Measurements from ENCODE around the gene DDIT3.

DNA sequence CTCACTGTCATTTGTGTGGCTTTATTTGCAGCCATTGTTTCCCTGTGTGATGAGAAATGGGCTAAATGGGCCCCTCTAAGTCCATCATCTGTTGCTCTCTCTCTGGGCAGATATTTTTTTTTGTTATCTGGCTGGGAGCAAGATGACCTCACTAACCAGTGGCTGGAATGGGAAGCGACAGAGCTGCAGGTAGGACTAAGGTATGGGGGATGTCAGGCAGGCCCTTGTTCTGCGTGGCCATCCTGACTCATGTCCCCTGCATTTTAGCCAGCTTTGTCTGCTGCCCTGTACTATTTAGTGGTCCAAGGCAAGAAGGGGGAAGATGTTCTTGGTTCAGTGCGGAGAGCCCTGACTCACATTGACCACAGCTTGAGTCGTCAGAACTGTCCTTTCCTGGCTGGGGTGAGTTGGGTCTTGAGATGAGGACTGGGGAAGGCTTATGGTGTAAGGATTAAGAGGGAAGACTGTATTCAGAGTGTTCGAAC lies 31.1 kb downstream of the DDIT3 start:
- TF ChIP-seq EZH2 (IDR thresholded peaks at IDR 0.05; ENCODE audit: insufficient read depth, poor library complexity, severe bottlenecking) (no peak), EZH2phosphoT487 (IDR thresholded peaks at IDR 0.05; ENCODE audit: insufficient read depth, low read depth) (no peak)

Data from GM23248 (cell line).